Coronary artery (tissue), 2 donors: Measurements from ENCODE around the gene NME5.

ENCODE experiments used
- DNase-seq: peaks from one replicate; pipeline ENCODE4 v3.0.0-alpha.2; 2017; ENCODE audit warnings: low spot score
- H3K27ac ChIP-seq, 2 donors: fragments of 200-600 bp; sonication (generic); one replicate each; pipeline ENCODE4 v1.5.1; 2016 to 2019
- H3K4me3 ChIP-seq: fragments of 200-600 bp; sonication (generic); 2 replicates; pipeline ENCODE4 v1.5.1; 2016; ENCODE audit warnings: mild to moderate bottlenecking, moderate library complexity
- CTCF ChIP-seq: fragments of 200-600 bp; sonication (generic); IDR thresholded peaks from one replicate; pipeline ENCODE4 v1.5.1; 2019; ENCODE audit warnings: antibody characterized with exemption

Gene NME5

DNA sequence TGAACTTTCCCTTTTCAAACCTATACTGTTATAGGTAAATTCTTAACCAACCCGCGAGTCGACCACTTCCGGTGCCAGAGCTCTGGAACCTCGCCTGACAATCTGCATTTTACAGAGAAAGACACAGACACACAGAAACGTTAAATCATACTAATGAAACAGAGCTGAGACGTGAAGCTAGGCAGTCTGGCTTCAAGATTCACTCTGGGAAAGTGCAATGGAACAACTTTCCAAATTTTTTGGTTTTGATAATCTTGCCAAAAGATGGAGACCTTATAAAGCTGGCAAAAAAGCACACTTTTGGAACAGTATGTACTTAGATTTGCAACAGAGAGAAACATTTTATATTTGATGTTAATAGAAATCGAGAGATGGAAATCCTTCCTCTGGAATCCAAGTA, 71.3 kb downstream of the NME5 start:
- H3K27ac ChIP-seq, result no peak overlapping the region
- TF ChIP-seq CTCF, result no peak
- DNase-seq, result no peak
- no peak overlapping the region for H3K4me3 ChIP-seq
